Tracheal epithelial cell (primary cell): Measurements from ENCODE around the gene HTR6. TPM values are rescaled to one million over a fixed set of nuclear protein-coding genes. Genes with fewer than 3 reads are reported as not detected.

ENCODE experiments used
- total RNA-seq: library from RNA; depleted of rRNA; stranded (reverse); fragments of >200 nt; gene quantifications from 2 replicates; pipeline ENCODE4 v1.2.1, GENCODE V29; 2014

Gene HTR6
- total RNA-seq: not detected in 2 replicates

GRCh38 chr1:19664453-19665185, at the start of gene HTR6:
Gene HTR6, plus strand, starts transcription at chr1:19664875. Its CDS starts 879 bp downstream, at chr1:19665754.

DNA sequence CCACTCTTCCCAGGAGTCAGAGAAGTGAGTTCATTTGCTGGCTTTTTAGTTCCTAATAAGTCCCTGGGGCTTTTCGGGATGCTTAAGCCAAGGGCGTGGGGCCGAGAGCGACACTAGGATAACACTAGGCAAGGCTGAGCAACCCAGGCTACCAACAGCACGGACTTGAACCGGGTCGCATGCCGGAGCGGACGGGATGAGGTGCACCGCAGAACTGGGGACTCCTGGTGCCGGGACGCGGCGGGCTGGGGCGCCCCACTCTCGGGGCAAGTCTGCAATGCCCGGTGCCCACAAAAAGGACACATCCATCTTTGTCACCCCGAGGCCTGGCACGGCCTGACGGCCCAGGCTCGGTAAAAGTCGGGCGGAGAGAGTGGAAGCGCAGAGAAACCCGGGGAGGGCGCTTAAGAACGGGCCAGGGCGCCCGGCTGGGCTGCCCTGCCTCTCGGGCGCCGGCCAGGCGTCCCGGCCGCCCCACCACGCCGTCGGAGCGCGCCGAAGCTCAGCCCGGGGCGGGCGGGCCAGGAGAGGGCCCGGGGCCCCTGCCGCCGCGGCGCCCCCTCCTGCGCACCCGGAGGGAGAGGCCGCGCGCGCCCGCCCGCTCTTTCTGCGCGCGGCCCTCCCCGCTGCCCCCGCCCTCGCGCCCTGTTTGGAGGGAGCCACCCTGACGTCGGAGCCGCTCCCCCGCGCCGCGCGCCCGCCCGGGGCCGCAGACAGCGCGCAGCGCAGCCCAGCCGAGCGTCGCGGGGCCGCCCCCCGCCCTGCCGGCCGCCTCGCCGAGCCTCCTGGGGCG, 20.9 kb upstream of the HTR6 start, which contains the start of gene NBL1:
Gene NBL1 (plus strand): TSS at position 710 of the 793 bp plus-strand sequence. CDS start 10,720 bp downstream, outside the sequence.

Other genes starting within 250 kb of the HTR6 start
- 56.5 and 66.7 TPM in 2 replicates for gene CAPZB, start 179.3 kb upstream of the HTR6 start, total RNA-seq
- 103 and 114 TPM in 2 replicates for gene NBL1, start 20.6 kb upstream of the HTR6 start, total RNA-seq
- gene TMCO4, start 135.0 kb downstream of the HTR6 start, total RNA-seq: 5.8 and 10.1 TPM in 2 replicates
- gene RNF186, start 150.4 kb downstream of the HTR6 start, total RNA-seq: under 0.01 TPM in 1 of 2 replicates, not detected in the other
- gene OTUD3, start 217.5 kb downstream of the HTR6 start, total RNA-seq: 3.6 and 3.8 TPM in 2 replicates